Type B pancreatic cell (in vitro differentiated cells): Measurements from ENCODE around the gene SAMD11. TPM values are rescaled to one million over a fixed set of nuclear protein-coding genes. Genes with fewer than 3 reads are reported as not detected.

ENCODE experiments used
- DNase-seq: peaks from one replicate; pipeline ENCODE4 v3.0.0; 2021; ENCODE audit warnings: mixed read lengths; ENCODE audit not compliant: unreplicated experiment; ENCODE audit errors: extremely low spot score
- H3K27ac Mint-ChIP-seq: 2 replicates; pipeline ENCODE4 v1.8.0; 2021; ENCODE audit warnings: mild to moderate bottlenecking, mixed read lengths
- H3K27me3 Mint-ChIP-seq: 2 replicates; pipeline ENCODE4 v1.8.0; 2021; ENCODE audit warnings: mixed read lengths
- H3K36me3 Mint-ChIP-seq: 2 replicates; pipeline ENCODE4 v1.8.0; 2021; ENCODE audit warnings: mixed read lengths
- H3K4me1 Mint-ChIP-seq: one replicate; pipeline ENCODE4 v1.8.0; 2021; ENCODE audit warnings: mixed read lengths; ENCODE audit not compliant: unreplicated experiment
- H3K4me3 Mint-ChIP-seq: 2 replicates; pipeline ENCODE4 v1.8.0; 2021; ENCODE audit warnings: mild to moderate bottlenecking, mixed read lengths
- H3K9me3 Mint-ChIP-seq: 2 replicates; pipeline ENCODE4 v1.8.0; 2021; ENCODE audit warnings: mixed read lengths
- CTCF ChIP-seq: fragments of 200-600 bp; sonication (generic); conservative IDR thresholded peaks from 2 replicates; pipeline ENCODE4 v1.5.0; 2021; ENCODE audit warnings: antibody characterized with exemption, mild to moderate bottlenecking
- total RNA-seq: library from RNA; stranded (reverse); gene quantifications from 2 replicates; pipeline ENCODE4 v1.2.1, GENCODE V29; 2021; ENCODE audit warnings: low replicate concordance

Gene SAMD11
- total RNA-seq, 1 donor from 2014 or later = 50.5 TPM

DNA sequence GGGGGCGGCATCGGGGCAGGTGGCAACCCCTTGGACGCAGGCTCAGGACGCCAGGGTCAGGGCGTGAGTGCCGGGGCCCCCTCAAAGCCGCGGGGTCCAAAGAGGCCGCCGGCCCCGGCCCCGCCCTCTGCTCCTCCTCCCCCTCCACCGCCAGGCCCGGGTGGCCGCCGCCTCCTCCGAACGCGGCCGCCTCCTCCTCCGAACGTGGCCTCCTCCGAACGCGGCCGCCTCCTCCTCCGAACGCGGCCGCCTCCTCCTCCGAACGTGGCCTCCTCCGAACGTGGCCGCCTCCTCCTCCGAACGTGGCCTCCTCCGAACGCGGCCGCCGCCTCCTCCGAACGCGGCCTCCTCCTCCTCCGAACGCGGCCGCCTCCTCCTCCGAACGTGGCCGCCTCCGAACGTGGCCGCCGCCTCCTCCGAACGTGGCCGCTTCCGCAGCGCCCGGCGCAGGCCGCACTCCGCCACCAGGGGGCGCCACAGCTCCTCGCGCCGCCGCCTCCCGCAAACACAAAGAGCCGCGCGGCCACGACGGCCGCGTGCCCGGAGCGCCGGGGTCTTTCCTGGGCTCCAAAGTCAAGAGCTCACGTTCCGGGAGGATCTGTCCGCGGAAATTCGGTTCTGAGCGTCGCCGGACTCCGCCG lies 19.3 kb upstream of the SAMD11 start:
- TF ChIP-seq CTCF = peak; percentile 94
- Mint-ChIP-seq H3K27me3 (peaks cover 29% of the 10 kb centered on the region), H3K9me3 (no peaks in the 10 kb centered on the region), H3K4me3 (peak overlapping the region; percentile 81), H3K4me1 (peaks cover 6% of the 10 kb centered on the region), H3K36me3 (no peaks in the 10 kb centered on the region), H3K27ac (no peak overlapping the region)
- DNase-seq = peak; percentile 92

- Mint-ChIP-seq H3K9me3 (no peaks in the 10 kb centered on the region), H3K4me1 (peaks cover 6% of the 10 kb centered on the region), H3K4me3 (peak overlapping the region; percentile 88), H3K27ac (peak overlapping the region; percentile 78), H3K27me3 (peaks cover 25% of the 10 kb centered on the region), H3K36me3 (no peaks in the 10 kb centered on the region)
- DNase-seq = peak; percentile 72
- no peak for TF ChIP-seq CTCF
Observed at GRCh38 chr1:905071-905749, 18.5 kb upstream of the SAMD11 start.

DNA sequence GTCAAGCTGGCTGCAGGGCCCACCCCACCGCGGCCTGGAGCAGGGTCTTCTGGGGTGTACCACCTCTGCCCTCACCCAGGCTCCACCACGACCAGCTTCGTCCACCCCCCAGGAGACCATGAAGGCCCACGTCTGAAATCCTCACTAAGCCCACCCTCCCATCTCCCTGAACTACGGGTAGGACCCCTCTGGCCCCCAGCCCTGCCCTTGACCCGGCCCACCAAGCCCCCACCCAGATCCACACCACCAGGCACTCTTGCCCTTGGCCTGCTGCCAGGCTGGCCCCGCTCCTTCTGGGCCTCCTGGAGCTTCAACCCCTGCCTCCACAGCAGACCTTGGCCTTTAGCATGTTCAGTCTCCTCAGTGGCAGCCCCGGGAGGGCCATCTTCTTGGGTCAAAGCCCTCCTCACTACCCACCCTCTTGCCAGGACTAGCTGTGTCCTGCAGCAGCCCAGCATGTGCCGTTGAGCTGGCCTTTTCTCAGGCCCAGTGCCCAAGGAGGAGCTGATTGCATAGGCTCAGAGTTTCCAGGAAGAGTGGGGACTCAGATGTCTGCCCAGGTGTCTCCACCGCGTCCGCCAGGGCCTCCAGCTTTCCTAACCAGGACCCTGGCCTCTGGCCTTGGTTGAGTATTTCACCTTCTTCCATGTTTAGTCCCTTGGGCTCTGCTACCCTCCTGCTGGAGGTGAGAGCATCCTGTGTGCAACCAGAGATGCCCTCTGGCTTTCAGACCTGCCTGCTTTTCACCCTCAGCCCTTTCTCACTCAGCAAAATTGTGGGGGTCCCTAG lies 17.7 kb upstream of the SAMD11 start:
- Mint-ChIP-seq H3K27ac (peak overlapping the region; percentile 78), H3K27me3 (peaks cover 24% of the 10 kb centered on the region), H3K36me3 (peaks cover 1% of the 10 kb centered on the region), H3K9me3 (no peaks in the 10 kb centered on the region), H3K4me1 (peaks cover 11% of the 10 kb centered on the region), H3K4me3 (peak overlapping the region; percentile 88)
- TF ChIP-seq CTCF = no peak
- peak; percentile 66 for DNase-seq

GRCh38 chr1:906600-907420 lies 16.9 kb upstream of the SAMD11 start:
- peak overlapping the region; percentile 36 for H3K27ac Mint-ChIP-seq
- peaks cover 16% of the 10 kb centered on the region for H3K4me1 Mint-ChIP-seq
- H3K36me3 Mint-ChIP-seq = peaks cover 4% of the 10 kb centered on the region
- peaks cover 23% of the 10 kb centered on the region for H3K27me3 Mint-ChIP-seq
- TF ChIP-seq CTCF = no peak
- peak; percentile 65 for DNase-seq
- H3K9me3 Mint-ChIP-seq = no peaks in the 10 kb centered on the region
- peak overlapping the region; percentile 68 for H3K4me3 Mint-ChIP-seq
